GM03348 (cell line): ENCODE measurements around the gene PRKCE.
"Not testable (repeated sequence)": the region's sequence is repeated elsewhere in the genome, so short reads cannot be mapped to it uniquely, and the experiment has no call there.

Experiments
- DNase-seq: peaks from one replicate; pipeline ENCODE4 v3.0.0; 2012; ENCODE audit warnings: low spot score

The PRKCE gene

DNA sequence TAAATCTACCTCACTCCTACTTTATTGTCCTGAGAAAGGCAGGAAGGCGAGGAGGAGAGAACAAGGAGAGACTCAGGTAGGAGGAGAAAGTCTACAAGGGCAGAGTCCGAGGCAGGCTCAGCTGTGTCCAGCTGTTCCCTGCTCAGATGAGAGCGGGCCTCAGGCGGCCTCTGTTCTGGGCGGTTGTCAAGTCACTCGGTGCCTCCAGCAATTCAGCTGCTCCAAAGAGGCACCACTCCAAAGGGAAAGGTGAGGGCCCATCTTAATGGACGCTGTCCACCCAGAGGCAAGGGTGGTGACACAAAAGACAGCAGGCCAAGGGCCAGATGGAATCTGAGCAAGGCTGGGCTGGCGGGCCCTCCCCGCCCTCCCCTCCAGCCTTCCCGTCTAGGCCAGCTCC, 544.3 kb downstream of the PRKCE start:
- no peak for DNase-seq

GRCh38 chr2:46196871-46197462, 545.5 kb downstream of the PRKCE start:
- DNase-seq: no peak

DNA sequence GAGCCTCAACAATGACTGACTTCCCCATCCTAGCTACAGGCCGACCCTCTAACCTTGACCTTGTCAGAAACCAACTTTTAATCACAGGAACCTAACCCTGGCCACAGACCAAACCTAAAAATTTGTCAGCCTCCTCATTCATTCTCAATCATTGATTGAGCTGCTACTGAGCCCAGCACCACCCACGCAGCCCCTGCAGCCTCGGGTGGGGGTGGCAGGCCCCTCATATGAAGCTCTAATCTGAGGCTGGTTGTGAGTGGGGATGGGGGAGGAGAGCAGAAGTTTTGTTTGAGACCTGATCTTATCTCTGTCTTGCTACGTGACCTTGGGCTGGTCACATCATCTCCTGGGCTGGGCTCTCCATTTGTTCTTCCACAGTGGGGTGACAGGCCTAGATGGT, 546.2 kb downstream of the PRKCE start:
- no peak for DNase-seq

DNA sequence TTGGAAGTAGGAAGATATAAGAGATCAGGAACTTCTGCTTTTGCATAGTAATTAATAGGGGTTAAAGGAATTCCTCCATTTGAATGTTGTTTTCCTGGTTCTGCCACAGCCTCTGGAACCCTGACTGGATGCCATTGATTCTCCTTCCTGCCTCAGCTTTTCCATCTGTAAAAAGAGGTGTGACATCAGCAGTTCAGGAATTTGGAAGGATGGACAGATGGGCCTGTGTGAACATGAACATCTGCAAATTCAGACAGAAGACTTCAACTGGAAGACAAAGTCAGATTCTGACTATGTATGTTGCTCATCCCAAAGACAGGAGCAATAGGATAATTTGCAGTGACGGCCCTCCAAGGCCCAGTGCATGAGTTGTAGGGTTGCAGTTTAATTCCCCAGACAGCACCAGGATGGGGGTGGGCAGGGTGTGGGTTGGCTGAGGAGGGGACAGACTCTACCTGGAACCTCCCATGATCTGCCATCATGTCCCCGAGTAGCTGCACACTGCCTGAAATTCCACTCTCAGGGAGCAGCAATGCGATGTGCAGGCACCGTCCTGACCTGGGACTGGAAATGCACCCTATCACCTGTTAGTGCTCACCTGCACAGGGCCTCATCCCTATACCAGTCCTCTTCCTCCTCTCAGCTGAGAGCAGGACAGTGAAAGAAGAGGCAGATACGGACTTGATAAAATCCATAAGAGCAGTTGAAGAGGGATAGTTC, 546.8 kb downstream of the PRKCE start:
- DNase-seq: peak; percentile 27

DNA sequence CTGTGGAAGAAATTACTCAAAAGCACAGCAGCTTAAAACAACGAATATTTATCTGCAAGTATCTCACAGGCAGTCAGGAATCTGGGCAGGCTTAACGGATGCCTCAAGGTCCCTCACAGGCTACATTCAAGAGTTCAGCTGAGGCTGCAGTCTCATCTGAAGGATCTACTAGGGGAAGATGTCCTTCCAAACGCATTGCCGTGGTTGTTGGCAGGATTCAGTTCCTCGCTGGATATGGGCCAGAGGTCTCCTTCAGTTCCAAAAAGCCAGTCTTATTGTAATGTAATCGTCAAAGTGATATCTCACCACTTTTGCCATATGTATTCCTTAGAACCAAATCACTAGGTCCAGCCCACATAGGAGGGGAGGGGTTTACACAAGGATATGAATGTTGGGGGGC, 547.5 kb downstream of the PRKCE start:
- DNase-seq: no peak

DNA sequence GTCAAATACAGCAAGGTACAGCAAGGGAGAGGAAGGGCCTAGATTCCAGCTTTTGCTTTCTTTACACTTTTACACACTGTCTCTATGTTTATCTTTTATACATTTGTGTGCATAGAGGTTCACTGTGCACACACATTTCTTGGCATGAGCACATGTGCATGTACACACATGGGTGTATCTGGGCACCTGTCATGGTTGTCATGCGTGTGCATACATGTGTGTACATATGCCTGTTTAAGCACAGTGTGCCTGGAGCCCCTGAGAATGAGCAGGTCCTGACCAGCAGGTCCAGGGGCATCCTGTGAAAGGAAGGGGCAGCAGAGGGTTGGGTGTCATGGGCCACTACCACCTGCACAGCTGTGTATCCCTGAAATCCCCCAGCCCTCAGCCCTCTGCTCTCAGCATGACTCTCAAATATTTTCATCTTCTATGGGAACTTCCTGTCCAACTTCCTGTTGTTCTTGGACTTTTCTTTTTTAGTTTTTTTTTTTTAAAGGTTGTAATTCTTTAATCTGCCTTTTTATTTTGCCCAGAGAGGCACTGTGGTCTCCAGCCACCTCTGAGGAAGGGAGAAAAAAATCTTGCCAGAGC, 548.7 kb downstream of the PRKCE start:
- DNase-seq: no peak

DNA sequence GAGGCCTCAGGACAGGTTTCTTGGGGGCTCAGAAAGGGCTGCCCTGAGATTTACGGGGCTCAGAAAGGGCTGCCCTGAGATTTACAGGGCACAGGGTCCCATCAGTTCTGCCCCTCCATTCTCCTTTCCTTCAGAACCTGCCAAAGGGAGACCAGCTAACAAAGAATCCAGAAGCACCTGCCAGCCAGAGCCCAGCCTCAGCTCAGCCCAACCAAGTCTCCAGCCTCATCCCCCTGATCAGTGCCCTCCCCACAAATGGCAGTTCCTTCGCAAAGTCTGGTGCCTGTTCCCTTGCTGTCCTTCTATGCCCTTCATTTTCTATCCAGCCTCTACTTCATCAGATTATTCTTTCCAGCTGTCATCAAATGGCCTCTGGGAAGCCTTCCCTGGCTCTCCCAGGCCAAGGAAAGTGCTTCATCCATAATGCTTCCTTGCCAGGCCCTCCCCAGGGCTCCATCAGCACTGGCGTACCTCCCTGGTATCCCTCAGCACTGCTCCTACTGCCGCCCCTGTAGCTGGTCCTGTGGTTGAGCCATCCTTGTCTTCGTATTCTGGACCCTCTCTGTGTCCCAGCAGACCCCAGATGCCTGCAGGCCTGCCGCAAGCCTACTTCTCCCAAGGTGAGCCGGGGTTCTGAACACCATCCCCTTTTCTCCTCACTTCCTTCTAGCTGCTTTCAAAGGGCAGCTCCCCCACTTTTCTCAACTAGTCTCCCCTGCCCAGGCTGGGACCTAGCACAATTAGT, 549.6 kb downstream of the PRKCE start:
- no peak for DNase-seq

GRCh38 chr2:46202453-46202852, 551.0 kb downstream of the PRKCE start:
- no peak for DNase-seq

GRCh38 chr2:46202987-46203386, 551.5 kb downstream of the PRKCE start:
- DNase-seq: no peak

DNA sequence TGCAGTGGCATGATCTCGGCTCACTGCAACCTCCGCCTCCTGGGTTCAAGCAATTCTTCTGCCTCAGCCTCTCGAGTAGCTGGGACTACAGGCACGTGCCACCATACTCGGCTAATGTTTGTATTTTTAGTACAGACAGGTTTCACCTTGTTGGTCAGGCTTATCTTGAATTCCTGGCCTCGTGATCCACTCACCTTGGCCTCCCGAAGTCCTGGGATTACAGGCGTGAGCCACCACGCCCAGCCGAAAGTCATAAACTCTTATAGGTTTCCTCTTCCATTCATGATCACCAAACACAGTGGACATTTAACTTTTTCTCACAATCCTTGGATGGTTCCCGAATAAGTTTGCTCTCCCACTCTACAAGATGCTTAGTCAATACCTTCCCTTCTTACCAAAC, 552.2 kb downstream of the PRKCE start:
- not testable (repeated sequence) for DNase-seq

DNA sequence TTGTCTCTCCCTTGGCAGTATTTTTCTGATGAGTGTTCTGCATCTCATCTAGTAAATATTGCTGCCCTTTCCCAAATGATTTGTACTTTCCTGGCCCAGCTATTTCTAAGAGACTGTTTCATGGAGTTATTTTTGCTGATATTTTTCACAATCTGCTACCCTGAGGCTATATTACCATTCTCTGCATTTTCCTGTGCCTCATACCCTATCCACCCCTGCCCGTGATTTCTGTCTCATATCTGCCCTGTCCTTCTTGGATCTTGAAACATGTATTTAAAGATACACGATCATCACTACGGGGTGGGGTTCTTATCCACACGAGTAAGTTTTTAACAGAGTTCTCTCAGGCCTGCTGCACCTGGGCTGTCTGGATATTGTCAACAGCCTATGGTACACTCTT, 556.1 kb downstream of the PRKCE start:
- DNase-seq: no peak

GRCh38 chr2:46208766-46209165, 557.3 kb downstream of the PRKCE start:
- no peak for DNase-seq

DNA sequence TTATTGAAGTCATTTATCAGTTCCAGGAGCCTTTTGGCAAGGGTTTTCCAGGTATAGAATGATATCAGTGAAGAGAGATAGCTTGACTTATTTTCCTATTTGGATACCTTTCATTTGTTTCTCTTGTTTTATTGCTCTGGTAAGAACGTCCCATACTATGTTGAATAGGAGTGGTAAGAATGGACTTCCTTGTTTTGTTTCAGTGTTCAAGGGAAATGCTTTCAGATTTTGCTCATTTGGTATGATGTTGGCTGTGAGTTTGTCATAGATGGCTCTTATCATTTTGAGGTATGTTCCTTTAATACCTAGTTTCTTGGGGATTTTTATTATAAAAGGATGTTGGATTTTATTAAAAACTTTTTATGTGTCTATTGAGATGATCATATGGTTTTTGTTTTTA, 558.6 kb downstream of the PRKCE start:
- DNase-seq: no peak

GRCh38 chr2:46211461-46211860, 560.0 kb downstream of the PRKCE start:
- DNase-seq: no peak

- no peak for DNase-seq
Measured at GRCh38 chr2:46213906-46214305, 562.4 kb downstream of the PRKCE start.

DNA sequence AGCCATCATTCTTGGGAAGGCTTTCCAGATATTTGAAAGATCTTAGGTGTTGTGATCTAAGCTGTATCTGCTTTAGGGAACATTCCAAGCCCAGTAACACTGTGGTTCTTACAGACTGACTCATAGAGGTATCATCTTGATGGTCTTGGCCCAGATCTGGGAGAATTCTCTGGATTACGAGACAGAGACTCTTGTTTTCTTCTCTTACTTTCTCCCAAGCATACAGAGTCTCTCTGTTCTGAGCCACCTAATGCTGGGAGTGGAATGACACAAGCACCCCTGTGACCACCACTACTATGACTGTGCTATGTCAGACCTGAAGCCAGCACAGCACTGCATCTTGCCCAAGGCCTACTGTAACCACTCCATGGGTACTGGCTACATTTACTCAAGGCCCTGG, 564.7 kb downstream of the PRKCE start:
- no peak for DNase-seq

GRCh38 chr2:46223514-46223913, 572.0 kb downstream of the PRKCE start:
- DNase-seq: not testable (repeated sequence)

- DNase-seq: no peak
Measured at GRCh38 chr2:46225150-46225625, 573.7 kb downstream of the PRKCE start.

GRCh38 chr2:46225730-46226129, 574.3 kb downstream of the PRKCE start:
- DNase-seq: no peak

DNA sequence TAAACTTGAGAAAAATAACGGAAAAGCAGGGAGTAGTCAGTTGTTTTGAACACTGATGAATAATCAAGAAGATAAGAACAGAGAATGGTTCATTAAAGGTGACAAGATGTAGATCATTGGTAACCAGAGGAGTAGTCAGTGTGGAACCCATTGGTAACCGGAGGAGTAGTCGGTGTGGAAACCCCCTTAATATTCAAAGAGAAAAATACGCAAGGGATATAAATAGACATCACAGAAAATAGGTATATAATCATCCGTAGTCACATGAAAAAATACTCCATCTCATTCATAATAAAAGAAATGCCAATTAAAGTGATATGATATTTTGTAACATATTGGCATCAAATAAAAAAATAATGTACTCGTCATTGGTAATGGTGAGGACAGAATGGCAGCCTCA, 575.1 kb downstream of the PRKCE start:
- DNase-seq: no peak

GRCh38 chr2:46227022-46227421, 575.5 kb downstream of the PRKCE start:
- DNase-seq: no peak

- DNase-seq: no peak
Measured at GRCh38 chr2:46227674-46228289, 576.3 kb downstream of the PRKCE start.
